ENCODE measurements around the gene CENPVL1. TPM values are rescaled to one million over a fixed set of nuclear protein-coding genes. Genes with fewer than 3 reads are reported as not detected.
"Not testable (repeated sequence)": the region's sequence is repeated elsewhere in the genome, so short reads cannot be mapped to it uniquely, and the experiment has no call there.

CENPVL1 gene
- total and polyA plus RNA-seq, 10 of the 15 experiments (the other 5 are each of a cell fraction or from before 2014, with no cell fraction given), result not detected

- no peak for TF ChIP-seq MEF2A (IDR thresholded peaks at IDR 0.05; ENCODE audit: insufficient read depth, low read depth, low read length)
Observed at GRCh38 chrX:51697397-51697796, 12.9 kb upstream of the CENPVL1 start (continued).

GRCh38 chrX:51712943-51713647 lies 2.8 kb downstream of the CENPVL1 start:
- H3K27me3 ChIP-seq (replicated peaks in 1 of 2; ENCODE audit: control insufficient read depth in 2 of 2, insufficient read depth in 2 of 2, low read length in 1 of 2); POLR2A ChIA-PET; SMC1A ChIA-PET (ENCODE audit: uncharacterized antibody, unreplicated experiment); H3K4me1 ChIP-seq (ENCODE audit: control insufficient read depth, insufficient read depth, low read length); intact Hi-C loops (cut with micrococcal nuclease; ENCODE audit: unreplicated experiment); BruUV-seq (replicated peaks); DNase-seq (ENCODE audit: low read depth, low spot score); H3K9me3 ChIP-seq (replicated peaks; ENCODE audit: control insufficient read depth, insufficient read depth, low read length); H3K79me2 ChIP-seq (ENCODE audit: control insufficient read depth, insufficient read depth, low read length); H4K20me1 ChIP-seq (ENCODE audit: control insufficient read depth, insufficient read depth); H2AFZ ChIP-seq (ENCODE audit: control insufficient read depth, low read depth, low read length); H3K36me3 ChIP-seq (ENCODE audit: control insufficient read depth in 2 of 2, insufficient read depth in 2 of 2, low read length in 1 of 2); H3K4me3 ChIP-seq; H3K9ac ChIP-seq (ENCODE audit: control insufficient read depth, insufficient read depth, low read length); in situ Hi-C loops (cut with MboI); FAIRE-seq; ATAC-seq; RAD21 ChIA-PET (ENCODE audit: unreplicated experiment); H3K4me2 ChIP-seq (ENCODE audit: control insufficient read depth, insufficient read depth); CTCF ChIA-PET; H3K27ac ChIP-seq (ENCODE audit: control insufficient read depth, insufficient read depth): not testable (repeated sequence)
- no CpG with 5 or more reads among the region's 18 CpGs for WGBS (ENCODE audit: insufficient coverage, insufficient replicate concordance, low lambda C conversion rate, missing lambda C conversion rate)

GRCh38 chrX:51728202-51728601 lies 17.9 kb downstream of the CENPVL1 start:
- Histone ChIP-seq H3K4me3 (no peak overlapping the region), H3K36me3 (ENCODE audit: control insufficient read depth in 2 of 2, insufficient read depth in 2 of 2, low read length in 1 of 2) (no peaks in the 10 kb centered on the region), H3K27me3 (replicated peaks in 1 of 2; ENCODE audit: control insufficient read depth in 2 of 2, insufficient read depth in 2 of 2, low read length in 1 of 2) (no peaks in the 10 kb centered on the region; a peak in 1 of 4 replicates), H3K9me3 (replicated peaks; ENCODE audit: control insufficient read depth, insufficient read depth, low read length) (no peaks in the 10 kb centered on the region), H4K20me1 (ENCODE audit: control insufficient read depth, insufficient read depth) (no peaks in the 10 kb centered on the region), H3K27ac (ENCODE audit: control insufficient read depth, insufficient read depth) (no peak overlapping the region), H3K9ac (ENCODE audit: control insufficient read depth, insufficient read depth, low read length) (no peak overlapping the region), H3K79me2 (ENCODE audit: control insufficient read depth, insufficient read depth, low read length) (no peaks in the 10 kb centered on the region), H3K4me1 (ENCODE audit: control insufficient read depth, insufficient read depth, low read length) (no peaks in the 10 kb centered on the region), H3K4me2 (ENCODE audit: control insufficient read depth, insufficient read depth) (no peak overlapping the region), H2AFZ (ENCODE audit: control insufficient read depth, low read depth, low read length) (no peak overlapping the region)
- FAIRE-seq (no peak), ATAC-seq (no peak), DNase-seq (ENCODE audit: low read depth, low spot score) (no peak)
- ChIA-PET POLR2A (no interaction called here), SMC1A (ENCODE audit: uncharacterized antibody, unreplicated experiment) (no interaction called here), CTCF (no interaction called here), RAD21 (ENCODE audit: unreplicated experiment) (no interaction called here)
- no TSS peak for BruUV-seq (replicated peaks)
- in situ Hi-C loops (cut with MboI), result no loop called here
- intact Hi-C loops (cut with micrococcal nuclease; ENCODE audit: unreplicated experiment), result no loop called here
- TF ChIP-seq ZNF592 (IDR thresholded peaks at IDR 0.05) (no peak), POLR2A (IDR thresholded peaks at IDR 0.05; ENCODE audit: low read depth, low read length) (no peak), JUNB (IDR thresholded peaks at IDR 0.05) (no peak), ZZZ3 (IDR thresholded peaks at IDR 0.05; ENCODE audit: control insufficient read depth, insufficient read length, low read depth) (no peak), BACH1 (IDR thresholded peaks at IDR 0.05; ENCODE audit: borderline replicate concordance) (no peak), BRCA1 (IDR thresholded peaks at IDR 0.05; ENCODE audit: low read depth, low read length) (no peak), RUNX3 (IDR thresholded peaks at IDR 0.05; ENCODE audit: low read length) (no peak), ZNF384 (IDR thresholded peaks at IDR 0.05; ENCODE audit: borderline replicate concordance, low read depth, low read length) (no peak), ELK1 (IDR thresholded peaks at IDR 0.05; ENCODE audit: low read depth, low read length) (no peak), TBL1XR1 (IDR thresholded peaks at IDR 0.05; ENCODE audit: low read depth, low read length) (no peak), STAT3 (IDR thresholded peaks at IDR 0.05; ENCODE audit: low read depth, low read length) (no peak), YY1 (IDR thresholded peaks at IDR 0.05; ENCODE audit: low read depth, low read length) (no peak)
